CD4-positive, alpha-beta T cell treated with Interleukin-10 for 1 hour (primary cell): Measurements from ENCODE around the gene MYOD1.
A peak's percentile ranks its signal among the peaks of the same experiment; 100 is the strongest.

ENCODE experiments used
- DNase-seq: peaks from one replicate; pipeline ENCODE4 v3.0.0-alpha.2; 2020

MYOD1 gene

DNA sequence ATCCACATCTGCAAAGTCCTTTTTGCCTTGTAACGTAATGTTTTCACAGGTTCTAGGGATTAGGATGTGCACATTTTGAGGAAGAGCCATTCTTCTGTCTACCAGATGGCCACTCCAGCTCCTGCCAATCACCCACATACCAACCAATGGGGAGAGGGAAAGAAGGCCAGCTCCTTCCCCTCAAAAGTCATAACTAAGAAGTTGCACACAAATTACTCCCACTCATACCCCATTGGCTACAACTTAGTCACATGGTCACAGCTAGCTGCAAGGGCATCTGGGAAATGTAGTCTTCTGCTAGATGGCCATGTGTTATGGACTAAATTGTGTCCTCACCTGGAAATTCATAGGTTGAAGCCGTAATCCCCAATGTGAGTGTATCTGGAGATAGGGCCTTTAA lies 15.4 kb upstream of the MYOD1 start:
- DNase-seq: no peak

DNA sequence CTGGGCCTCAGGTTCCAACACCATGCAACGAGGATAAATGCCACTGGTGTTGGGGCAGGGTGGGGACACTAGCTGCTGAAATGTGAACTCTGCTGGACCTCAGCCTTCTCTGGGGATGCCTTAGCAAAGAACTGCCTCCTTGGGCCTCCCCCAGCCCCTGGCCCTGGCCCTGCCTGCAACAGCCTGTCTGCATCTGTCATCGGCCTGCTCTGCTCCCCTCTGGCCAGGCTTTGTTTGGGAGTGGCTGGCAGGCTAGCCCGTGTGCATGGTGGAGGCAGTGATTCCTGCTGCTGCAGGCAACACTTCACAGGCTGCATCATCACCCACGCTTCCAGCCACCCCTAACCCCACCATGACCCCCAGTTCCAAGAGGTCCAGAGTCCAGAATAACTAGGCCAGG lies 11.5 kb upstream of the MYOD1 start:
- no peak for DNase-seq

DNA sequence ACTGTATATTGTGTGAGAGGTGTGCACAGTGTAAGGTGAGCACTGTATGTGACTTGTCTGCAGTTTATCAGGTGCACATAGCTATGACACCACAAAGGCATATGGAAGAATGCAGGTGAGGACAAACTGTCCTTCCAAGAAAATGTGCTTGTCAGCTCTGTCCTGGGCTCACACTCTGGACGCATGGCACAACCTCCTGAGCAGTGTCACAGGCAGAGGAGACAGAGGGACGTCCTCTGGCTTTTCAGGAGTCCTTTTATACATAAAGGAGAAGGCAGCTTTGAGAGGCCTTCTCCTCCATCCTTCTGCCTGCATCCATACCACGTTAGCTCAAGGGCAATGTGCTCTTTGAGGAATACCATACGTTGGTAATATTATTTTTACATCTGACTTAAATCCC lies 7.5 kb upstream of the MYOD1 start:
- no peak for DNase-seq

DNA sequence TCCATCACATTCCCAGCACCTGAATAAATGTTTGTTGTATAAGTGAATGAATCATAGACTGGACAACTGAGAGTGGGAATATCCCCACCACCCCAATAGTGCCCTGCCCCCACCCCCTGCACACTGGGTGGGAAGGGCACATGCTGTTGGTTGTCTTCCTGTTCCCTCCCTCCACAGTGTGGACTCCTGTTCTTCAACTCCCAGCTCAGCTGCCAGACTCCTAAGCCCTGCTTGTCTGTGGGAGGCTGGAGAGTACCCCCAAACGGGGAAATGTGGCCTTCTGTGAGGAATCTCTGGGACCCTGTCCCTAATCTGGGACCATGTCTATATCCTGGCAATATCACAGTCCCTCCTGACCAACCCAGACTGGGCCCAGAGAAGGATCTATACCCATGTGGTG lies 5.5 kb upstream of the MYOD1 start:
- no peak for DNase-seq

DNA sequence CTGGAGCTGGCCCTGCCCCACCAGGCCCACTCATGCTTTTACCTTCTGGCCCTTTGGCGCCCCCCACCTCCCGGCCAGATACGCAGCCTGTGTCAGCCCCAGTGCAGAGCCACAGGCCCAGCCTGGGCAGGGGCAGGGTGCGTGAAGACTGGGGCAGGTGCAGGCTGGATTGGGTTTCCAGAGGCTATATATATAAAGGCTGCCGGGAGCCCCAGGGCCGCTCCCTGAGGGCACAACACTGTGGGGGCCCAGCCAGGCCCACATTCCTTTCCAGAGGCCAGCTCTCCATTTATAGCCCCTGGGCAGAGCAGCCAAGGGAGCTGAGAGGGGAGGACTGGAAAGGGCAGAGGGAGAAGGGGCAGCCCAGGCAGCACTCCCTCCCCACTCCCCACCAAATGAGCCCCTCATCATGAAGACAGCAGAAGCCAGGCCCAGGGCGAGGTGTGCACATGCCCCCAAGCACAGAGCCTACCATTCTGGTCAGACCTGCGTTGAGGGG lies 5.0 kb upstream of the MYOD1 start:
- DNase-seq: no peak

DNA sequence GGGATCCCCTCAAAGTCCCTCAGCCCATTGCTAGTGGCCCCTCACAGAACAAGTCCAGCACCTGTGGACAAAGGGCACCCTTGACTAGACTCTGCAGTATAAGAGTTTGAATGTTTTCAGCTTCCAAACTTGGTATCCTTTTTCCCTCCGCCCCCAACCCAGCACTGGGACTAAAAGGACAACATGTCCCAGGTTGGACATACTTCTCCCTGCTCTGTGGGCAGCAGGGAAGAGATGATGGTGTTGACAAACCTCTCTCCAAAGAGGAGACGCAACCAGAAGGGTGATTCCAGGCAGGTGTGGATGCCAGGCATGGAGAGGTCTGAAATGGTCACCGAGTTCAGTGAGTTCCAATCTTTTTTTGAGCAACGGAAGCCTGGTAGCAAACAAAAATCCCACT lies 4.5 kb upstream of the MYOD1 start:
- DNase-seq: no peak

DNA sequence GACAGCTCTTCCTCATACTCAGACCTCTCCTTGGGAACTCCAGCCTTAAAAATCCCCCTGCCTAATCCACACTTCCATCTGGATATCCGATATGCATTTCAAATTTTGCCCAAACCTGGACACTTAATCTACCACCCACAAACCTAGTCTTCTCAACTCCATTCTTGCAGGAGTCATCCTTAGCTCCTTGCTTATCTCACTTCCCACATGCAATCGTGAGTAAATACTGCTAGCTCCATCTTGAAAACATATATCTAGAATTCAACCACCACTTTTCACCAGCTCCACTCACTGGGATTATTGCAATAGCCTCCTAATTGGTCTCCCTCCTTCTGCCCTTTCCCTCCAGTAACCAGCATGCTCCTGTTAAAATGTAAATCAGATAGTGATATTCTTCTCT lies 2.6 kb upstream of the MYOD1 start:
- no peak for DNase-seq

DNA sequence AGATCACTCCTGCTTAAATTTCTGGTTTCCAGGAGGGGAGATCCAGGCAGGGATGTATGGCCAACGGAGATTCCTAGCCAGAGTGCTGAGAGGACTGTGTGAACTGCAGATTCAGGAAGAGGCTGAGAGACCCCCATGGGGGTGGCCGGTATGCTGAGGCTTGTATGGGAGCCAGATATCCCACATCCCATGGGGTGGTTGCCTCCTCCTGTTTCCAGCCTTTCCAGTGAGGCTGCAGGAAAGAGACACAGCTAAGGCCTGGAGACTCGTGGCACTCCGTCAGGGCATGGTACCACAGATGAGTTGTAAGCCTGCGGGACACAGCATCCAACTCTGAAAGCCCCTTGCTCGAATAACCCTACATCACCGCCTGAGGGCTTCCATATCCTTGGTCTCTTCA lies 1.4 kb upstream of the MYOD1 start:
- DNase-seq: no peak

DNA sequence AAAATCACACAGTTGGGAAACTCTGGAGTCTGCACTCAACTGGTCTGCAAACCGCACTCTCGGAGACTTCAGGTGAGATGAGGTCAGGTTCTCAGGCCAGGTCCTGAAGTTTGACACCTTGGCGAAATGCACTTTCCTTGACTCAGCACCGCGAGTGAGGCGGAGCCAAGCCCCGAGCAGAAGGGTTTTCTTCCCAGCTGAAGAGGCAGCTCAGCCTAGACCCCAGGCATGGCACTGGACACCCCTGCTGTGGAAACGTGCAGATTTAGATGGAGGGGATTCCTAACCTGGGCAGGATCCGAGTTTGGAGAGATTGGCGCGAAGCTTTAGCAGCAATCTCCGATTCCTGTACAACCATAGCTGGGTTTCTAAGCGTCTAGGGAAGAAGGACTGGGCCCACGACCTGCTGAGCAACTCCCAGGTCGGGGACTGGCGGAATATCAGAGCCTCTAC lies 835 bp upstream of the MYOD1 start:
- no peak for DNase-seq

DNA sequence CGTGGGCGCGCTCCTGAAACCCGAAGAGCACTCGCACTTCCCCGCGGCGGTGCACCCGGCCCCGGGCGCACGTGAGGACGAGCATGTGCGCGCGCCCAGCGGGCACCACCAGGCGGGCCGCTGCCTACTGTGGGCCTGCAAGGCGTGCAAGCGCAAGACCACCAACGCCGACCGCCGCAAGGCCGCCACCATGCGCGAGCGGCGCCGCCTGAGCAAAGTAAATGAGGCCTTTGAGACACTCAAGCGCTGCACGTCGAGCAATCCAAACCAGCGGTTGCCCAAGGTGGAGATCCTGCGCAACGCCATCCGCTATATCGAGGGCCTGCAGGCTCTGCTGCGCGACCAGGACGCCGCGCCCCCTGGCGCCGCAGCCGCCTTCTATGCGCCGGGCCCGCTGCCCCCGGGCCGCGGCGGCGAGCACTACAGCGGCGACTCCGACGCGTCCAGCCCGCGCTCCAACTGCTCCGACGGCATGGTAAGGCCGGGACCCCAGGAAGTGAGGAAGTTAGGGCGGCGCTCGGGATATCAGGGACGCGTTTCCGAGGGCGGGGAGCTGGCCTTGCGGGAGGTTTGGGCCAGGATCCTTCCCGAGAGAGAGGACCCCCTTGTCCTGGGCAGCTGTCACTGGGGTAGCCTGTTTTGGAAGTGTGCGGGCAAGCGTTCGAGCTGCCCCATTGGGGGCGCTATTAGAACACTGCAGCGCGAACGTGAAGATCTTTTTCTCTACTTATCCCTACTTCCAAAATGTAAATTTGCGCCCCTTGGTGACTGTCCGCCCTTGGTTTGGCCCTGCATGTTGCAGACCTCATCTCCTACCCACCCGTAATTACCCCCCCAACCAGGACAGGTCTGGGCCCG lies 796 bp downstream of the MYOD1 start:
- DNase-seq: no peak

DNA sequence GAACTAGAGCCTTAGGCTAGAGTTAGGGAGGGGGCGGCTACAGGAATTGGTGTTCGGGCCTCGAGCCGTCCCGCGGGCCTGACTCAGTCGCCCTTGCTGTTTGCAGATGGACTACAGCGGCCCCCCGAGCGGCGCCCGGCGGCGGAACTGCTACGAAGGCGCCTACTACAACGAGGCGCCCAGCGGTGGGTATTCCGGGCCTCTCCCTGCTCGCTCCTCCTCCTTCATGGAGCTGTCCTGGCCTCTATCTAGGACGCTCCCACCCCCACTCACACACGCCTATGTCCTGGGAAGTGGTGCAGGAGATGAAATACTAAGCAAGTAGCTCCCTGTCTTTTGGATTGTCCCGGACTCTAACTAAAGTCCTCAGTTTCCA lies 1.4 kb downstream of the MYOD1 start:
- no peak for DNase-seq

DNA sequence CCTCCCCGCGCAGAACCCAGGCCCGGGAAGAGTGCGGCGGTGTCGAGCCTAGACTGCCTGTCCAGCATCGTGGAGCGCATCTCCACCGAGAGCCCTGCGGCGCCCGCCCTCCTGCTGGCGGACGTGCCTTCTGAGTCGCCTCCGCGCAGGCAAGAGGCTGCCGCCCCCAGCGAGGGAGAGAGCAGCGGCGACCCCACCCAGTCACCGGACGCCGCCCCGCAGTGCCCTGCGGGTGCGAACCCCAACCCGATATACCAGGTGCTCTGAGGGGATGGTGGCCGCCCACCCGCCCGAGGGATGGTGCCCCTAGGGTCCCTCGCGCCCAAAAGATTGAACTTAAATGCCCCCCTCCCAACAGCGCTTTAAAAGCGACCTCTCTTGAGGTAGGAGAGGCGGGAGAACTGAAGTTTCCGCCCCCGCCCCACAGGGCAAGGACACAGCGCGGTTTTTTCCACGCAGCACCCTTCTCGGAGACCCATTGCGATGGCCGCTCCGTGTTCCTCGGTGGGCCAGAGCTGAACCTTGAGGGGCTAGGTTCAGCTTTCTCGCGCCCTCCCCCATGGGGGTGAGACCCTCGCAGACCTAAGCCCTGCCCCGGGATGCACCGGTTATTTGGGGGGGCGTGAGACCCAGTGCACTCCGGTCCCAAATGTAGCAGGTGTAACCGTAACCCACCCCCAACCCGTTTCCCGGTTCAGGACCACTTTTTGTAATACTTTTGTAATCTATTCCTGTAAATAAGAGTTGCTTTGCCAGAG lies 2.0 kb downstream of the MYOD1 start:
- DNase-seq: no peak

DNA sequence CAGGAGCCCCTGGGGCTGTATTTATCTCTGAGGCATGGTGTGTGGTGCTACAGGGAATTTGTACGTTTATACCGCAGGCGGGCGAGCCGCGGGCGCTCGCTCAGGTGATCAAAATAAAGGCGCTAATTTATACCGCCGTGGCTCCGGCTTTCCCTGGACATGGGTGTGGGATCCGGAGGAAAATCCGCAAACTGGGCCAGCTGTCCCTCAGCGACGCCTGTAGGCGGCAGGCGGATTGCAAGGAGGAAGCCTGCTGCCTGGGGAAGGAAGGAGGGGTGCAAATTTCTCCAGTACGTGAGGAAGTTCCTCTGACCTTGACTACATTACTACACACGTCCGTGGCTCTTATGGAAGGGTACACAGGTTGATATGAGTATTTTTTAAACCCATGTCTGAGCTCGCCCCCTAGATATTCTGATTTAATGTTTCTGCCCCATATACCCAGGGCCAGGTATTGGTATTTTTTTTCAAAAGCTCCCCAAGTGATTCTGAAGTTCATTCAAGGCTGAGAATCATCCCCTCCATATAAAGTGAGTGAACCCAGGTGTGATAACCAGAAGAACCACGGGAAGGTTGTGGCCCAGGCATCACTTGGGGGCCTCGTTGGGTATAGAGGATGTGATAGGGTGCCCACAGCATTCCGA lies 2.8 kb downstream of the MYOD1 start:
- DNase-seq: no peak

DNA sequence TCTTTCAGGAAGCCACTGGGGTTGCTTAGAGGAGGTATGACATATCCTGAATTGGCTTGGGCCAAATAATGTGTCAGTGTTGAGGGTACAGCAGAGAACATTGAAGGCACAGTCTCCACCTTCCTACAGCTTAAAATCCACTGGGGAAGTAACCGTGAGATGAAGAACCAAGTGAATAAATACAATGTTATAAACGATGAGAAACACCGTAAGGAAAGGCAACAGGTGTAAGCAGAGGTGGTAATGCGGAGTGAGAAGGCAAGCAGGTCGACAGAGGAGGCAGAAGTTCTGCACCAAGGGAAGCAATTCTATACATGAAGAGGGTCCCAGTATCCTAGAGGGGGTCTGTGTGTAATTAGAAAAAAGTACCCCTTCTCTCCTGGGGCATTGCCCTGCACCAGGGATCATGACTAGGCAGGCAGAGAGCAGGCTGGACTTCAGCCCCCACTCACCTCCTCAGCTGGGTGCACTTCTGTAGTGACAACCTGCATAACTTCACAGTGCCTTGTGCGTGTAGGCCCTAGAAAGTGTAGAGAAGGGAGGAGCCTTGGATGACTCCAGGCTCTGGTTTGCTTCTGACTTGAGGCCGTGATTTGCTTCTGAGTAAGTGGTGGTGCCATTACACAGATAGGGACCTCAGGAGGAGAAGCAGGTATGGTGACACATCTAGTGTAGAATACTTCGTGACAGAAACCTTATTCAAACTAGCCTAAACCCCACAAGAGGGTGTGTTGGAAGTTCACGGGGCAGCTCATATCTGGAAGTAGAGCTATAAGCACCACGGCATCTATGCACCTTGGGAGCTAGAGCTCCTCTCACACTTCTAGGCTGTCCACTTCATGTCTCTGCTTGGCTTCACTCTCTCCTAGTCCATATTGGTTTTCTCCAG lies 4.9 kb downstream of the MYOD1 start:
- no peak for DNase-seq

DNA sequence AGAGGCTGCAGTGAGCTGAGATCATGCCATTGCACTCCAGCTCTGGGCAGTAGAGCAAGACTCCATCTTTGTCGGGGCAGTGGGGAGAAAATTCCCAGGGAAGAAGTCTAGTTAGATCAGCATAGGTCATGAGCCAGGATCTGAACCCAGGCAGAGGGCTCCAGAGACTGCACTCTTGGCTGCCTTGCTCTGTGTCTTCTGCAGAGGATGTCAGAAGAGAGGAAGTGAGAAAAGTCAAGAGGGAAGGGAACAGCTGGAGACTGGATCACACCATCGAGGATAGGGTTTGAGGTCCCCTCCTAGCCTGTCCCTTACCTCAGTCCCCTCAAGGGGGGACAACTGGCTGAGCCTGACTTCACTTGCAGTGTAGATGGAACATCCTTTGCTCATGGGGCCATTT lies 5.8 kb downstream of the MYOD1 start:
- DNase-seq: no peak

DNA sequence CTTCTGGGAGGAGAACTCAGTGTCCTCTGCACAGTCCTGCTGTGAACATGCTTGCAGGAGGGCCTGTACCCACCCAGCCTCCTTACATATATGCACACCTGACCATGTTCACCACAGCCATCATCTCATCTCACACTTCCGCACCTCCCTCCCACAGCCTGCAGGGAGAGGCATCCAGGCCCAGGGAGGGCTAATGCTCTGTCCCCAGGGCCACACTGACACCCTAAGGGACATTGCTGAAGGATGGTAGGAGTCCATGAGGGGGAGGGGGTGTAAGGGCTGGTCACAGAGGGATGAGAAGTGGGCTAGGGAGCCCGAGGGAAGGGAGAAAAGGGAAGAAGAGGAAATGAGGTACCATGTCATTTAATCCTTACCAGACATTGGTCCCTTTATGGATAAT lies 10.8 kb downstream of the MYOD1 start:
- DNase-seq: no peak

DNA sequence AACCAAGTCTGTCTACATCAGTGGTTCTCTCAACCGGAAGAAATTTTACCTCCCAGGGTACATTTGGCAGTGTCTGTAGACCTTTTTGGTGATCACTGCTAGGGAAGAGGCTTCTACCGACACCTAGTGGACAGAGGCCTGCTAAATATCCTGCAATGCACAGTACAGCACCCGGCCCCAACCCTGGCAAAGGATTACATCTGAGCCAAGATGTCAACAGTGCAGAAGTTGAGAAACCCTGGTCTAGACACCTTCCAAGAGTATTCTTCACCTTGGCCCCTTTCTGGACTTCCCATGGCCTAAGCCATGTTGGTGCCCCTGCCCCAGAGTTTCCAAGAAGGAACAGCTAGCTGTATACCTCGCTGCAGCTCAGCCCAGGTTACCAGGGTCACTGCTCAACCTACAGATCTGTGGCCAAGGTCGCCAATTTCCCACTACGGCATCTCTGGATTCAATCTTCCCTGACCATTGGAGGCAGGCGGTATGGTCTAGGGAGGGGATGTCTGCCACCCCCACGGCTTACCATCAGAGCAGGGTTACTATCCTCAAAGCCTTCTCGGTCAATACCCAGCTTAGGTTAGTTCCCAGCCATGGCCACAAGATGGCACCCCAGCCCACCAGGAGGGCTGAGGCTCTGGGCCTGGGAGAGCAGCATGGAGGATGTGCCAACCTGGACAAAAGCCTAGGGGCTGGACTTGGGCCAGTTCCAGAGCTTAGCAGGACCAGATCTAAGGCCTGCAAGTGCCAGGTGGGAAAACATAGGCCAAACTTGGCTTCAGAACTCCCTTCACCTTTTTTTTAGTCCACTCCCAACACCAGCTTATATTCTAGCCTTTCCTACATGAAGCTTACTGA lies 11.5 kb downstream of the MYOD1 start:
- DNase-seq: peak; percentile 45

DNA sequence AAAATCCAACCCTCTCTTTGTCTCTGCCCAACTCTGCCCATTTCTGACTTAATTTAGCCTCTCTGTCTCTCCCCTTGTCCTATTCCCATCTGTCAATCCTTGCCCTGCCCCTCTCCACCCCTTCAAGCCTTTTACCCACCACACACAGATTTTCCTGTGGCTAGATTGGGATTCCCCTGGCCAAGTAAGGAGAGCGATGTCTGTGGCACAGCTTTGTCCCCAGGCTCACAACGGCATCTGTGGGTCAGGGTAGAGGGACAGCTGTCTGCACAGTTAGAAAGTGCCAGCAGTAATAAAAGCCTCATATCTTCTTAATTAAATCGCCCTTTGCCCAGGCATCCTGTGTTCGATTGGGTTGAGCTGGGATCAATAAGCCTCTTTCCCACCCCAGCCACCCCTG lies 13.9 kb downstream of the MYOD1 start:
- no peak for DNase-seq

DNA sequence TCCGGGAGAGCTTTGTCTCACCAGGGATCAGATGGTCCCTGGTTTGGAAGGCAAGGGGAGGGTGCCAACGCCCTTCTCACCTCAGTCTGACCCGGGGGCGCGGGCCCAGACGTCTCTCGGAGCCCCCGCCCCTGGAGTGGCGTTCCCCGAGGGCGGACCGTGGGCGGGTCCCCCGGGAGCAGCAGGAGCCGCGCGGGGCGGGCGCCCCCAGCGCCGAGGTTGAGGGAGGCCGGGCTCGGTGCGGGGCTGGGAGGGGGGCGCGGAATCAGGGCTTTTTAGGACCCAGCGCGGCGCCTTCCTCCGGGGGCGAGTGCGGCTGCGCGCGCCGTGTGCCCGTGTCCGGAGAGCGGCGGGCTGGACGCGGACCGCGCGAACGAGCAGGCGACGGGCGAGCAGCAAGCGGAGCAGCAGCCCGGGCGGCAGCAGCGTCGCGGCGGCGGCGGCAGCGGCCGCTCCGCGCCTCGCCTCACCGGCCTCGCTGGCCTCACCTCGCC lies 15.1 kb downstream of the MYOD1 start, which contains the start of gene KCNC1:
KCNC1 (plus strand) TSS at position 364 of the 494 bp plus-strand sequence. CDS start 1,222 bp downstream, outside the sequence.
- DNase-seq: no peak

DNA sequence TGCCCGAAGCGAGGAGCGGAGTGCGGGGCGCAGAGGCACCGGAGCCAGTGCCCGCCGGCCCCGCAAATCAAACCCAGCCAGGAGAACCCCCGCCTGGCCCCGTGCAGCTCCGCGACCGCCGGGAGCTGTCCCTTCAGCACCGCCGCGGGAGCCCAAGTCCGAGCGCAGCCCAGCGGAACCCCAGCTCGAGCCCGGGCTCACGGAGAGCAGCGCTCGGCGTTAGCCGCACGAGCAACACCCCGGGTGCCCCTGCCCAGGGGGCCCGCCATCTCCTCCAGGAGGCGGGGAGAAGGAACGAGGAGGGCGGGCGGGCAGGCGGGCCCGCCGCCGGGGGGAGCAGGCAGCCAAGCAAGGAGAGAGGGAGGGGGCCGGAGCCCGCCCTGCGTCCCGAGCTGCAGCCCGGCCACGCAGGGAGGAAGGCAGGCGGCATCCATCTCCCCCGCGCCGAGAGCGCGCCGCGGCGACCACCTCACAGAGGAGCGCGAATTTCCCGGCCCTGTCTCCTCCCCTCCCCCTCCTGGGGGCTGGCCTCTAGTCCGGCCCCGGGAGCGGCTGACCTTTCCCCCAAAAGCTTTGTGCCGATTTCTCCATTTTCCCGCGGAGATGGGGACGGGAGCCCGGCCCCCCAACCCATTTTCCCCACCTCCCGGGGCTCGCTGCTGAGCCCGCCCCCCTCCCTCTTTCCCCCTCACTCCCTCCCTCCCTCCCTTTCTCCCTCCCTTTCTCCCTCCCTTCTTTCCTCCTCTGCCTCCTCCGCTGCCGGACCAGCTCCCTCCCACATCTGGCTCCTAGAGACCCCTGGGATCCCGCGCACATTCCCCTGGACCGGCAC lies 15.8 kb downstream of the MYOD1 start:
- DNase-seq: no peak
